HepG2 (cell line): ENCODE results near the gene TALDO1. TPM values are rescaled to one million over a fixed set of nuclear protein-coding genes. Genes with fewer than 3 reads are reported as not detected.

Experiments
- HIVEP1 ChIP-seq: sonication (generic); formaldehyde crosslinking; IDR thresholded peaks from 2 replicates; pipeline ENCODE4 v1.4.0; 2020; ENCODE audit warnings: mild to moderate bottlenecking, missing genetic modification reagents
- JUN ChIP-seq: sonication (generic); formaldehyde crosslinking; IDR thresholded peaks from 2 replicates; pipeline ENCODE4 v1.4.0; 2020; ENCODE audit warnings: mild to moderate bottlenecking, missing genetic modification reagents
- MTF1 ChIP-seq: sonication (generic); formaldehyde crosslinking; IDR thresholded peaks from 2 replicates; pipeline ENCODE4 v1.5.0; 2020; ENCODE audit warnings: missing genetic modification reagents
- TARDBP ChIP-seq: sonication (generic); formaldehyde crosslinking; IDR thresholded peaks from 2 replicates; pipeline ENCODE4 v1.8.0; 2022; ENCODE audit warnings: mild to moderate bottlenecking, missing genetic modification reagents
- ZBED4 ChIP-seq: sonication (generic); formaldehyde crosslinking; IDR thresholded peaks from 2 replicates; pipeline ENCODE4 v1.4.0; 2020; ENCODE audit warnings: missing genetic modification reagents, borderline replicate concordance
- ZFP41 ChIP-seq: sonication (generic); formaldehyde crosslinking; IDR thresholded peaks from 2 replicates; pipeline ENCODE4 v1.4.0; 2020; ENCODE audit warnings: mild to moderate bottlenecking, missing genetic modification reagents, borderline replicate concordance
- ZNF253 ChIP-seq: sonication (generic); formaldehyde crosslinking; IDR thresholded peaks from 2 replicates; pipeline ENCODE4 v1.8.0; 2022; ENCODE audit warnings: mild to moderate bottlenecking, missing genetic modification reagents, borderline replicate concordance
- ZNF468 ChIP-seq: sonication (generic); formaldehyde crosslinking; IDR thresholded peaks from 2 replicates; pipeline ENCODE4 v1.8.0; 2022; ENCODE audit warnings: mild to moderate bottlenecking, moderate library complexity, missing genetic modification reagents
- ZNF644 ChIP-seq: IDR thresholded peaks from 2 replicates; pipeline ENCODE4 v1.6.1; 2016; ENCODE audit warnings: low read depth
- ZNF749 ChIP-seq: sonication (generic); formaldehyde crosslinking; IDR thresholded peaks from 2 replicates; pipeline ENCODE4 v1.8.0; 2022; ENCODE audit warnings: mild to moderate bottlenecking, missing genetic modification reagents, moderate library complexity, borderline replicate concordance
- ZNF772 ChIP-seq: sonication (generic); formaldehyde crosslinking; IDR thresholded peaks from 2 replicates; pipeline ENCODE4 v1.5.0; 2020; ENCODE audit warnings: mild to moderate bottlenecking, missing genetic modification reagents
- ZNF841 ChIP-seq: sonication (generic); formaldehyde crosslinking; IDR thresholded peaks from 2 replicates; pipeline ENCODE4 v1.8.1; 2023; ENCODE audit warnings: missing genetic modification reagents, borderline replicate concordance
- ZSCAN31 ChIP-seq: sonication (generic); formaldehyde crosslinking; IDR thresholded peaks from 2 replicates; pipeline ENCODE4 v1.5.0; 2020; ENCODE audit warnings: low read depth, mild to moderate bottlenecking, missing genetic modification reagents
- polyA plus RNA-seq, 8 experiments: library from polyadenylated mRNA; depleted of rRNA in 3 of 8; stranded (reverse) in 7 of 8; unstranded in 1 of 8; fragments of >200 nt; fragmentation: Illumina TruSeq in 4 of 8; extraction: Trizol in 4 of 8; gene quantifications; 2 replicates each; pipeline versions ENCODE4 v1.2.1 to v1.2.3, GENCODE V29; 2011 to 2016; ENCODE audit warnings: low read depth in 4 of 8, missing spikeins in 1 of 8, mixed read lengths in 1 of 8; ENCODE audit not compliant: insufficient read depth in 1 of 8
- total RNA-seq, 5 experiments: library from RNA; depleted of rRNA; stranded (reverse); fragments of >200 nt; fragmentation: Illumina TruSeq; extraction: Trizol; gene quantifications; 2 replicates each; pipeline ENCODE4 v1.2.3, GENCODE V29; 2016; ENCODE audit warnings: low read depth in 1 of 5
- TF ChIP-seq, protein P1 (sequence below): sonication (generic); formaldehyde crosslinking; IDR thresholded peaks from 2 replicates; pipeline ENCODE4 v1.9.0; 2021; ENCODE audit warnings: missing genetic modification reagents, mild to moderate bottlenecking, borderline replicate concordance
- TF ChIP-seq, protein P2 (sequence below): sonication (generic); formaldehyde crosslinking; IDR thresholded peaks from 2 replicates; pipeline ENCODE4 v1.5.0; 2020; ENCODE audit warnings: missing genetic modification reagents
- TF ChIP-seq, protein P3 (sequence below): sonication (generic); formaldehyde crosslinking; conservative IDR thresholded peaks from 2 replicates; pipeline ENCODE4 v1.4.0; 2020; ENCODE audit warnings: missing genetic modification reagents
- TF ChIP-seq, protein P4 (sequence below): fragments of 450-650 bp; IDR thresholded peaks from 2 replicates; pipeline ENCODE4 v1.6.1; 2017; ENCODE audit warnings: mild to moderate bottlenecking
- TF ChIP-seq, protein P5 (sequence below): IDR thresholded peaks from 2 replicates; pipeline ENCODE4 v1.6.1; 2016; ENCODE audit warnings: low read depth, borderline replicate concordance

TALDO1 gene
- total and polyA plus RNA-seq, 2 of the 13 experiments (the other 11 are each of a cell fraction or from before 2014, with no cell fraction given) = 107 to 240 TPM

GRCh38 chr11:704781-705645 is 42.3 kb upstream of the TALDO1 start (continued):
- TF ChIP-seq ZBED4 (CRISPR knock-in tag) = peak; percentile 97
- TF ChIP-seq, protein P1, sequence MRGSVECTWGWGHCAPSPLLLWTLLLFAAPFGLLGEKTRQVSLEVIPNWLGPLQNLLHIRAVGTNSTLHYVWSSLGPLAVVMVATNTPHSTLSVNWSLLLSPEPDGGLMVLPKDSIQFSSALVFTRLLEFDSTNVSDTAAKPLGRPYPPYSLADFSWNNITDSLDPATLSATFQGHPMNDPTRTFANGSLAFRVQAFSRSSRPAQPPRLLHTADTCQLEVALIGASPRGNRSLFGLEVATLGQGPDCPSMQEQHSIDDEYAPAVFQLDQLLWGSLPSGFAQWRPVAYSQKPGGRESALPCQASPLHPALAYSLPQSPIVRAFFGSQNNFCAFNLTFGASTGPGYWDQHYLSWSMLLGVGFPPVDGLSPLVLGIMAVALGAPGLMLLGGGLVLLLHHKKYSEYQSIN (CRISPR knock-in tag) = no peak
- TF ChIP-seq ZFP41 (CRISPR knock-in tag) = no peak
- TF ChIP-seq, protein P2, sequence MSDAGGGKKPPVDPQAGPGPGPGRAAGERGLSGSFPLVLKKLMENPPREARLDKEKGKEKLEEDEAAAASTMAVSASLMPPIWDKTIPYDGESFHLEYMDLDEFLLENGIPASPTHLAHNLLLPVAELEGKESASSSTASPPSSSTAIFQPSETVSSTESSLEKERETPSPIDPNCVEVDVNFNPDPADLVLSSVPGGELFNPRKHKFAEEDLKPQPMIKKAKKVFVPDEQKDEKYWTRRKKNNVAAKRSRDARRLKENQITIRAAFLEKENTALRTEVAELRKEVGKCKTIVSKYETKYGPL = no peak
- 0 out of 2 replicates have a peak, but pooled peaks have one; percentile 19 for TF ChIP-seq ZNF253 (CRISPR knock-in tag)
- TF ChIP-seq, protein P3, sequence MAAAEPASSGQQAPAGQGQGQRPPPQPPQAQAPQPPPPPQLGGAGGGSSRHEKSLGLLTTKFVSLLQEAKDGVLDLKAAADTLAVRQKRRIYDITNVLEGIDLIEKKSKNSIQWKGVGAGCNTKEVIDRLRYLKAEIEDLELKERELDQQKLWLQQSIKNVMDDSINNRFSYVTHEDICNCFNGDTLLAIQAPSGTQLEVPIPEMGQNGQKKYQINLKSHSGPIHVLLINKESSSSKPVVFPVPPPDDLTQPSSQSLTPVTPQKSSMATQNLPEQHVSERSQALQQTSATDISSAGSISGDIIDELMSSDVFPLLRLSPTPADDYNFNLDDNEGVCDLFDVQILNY (CRISPR knock-in tag) = no peak
- peak; percentile 48; the same call in 1 of the 2 replicates for TF ChIP-seq ZNF749 (CRISPR knock-in tag)
- no peak for TF ChIP-seq MTF1 (CRISPR knock-in tag)
- TF ChIP-seq, protein P4, sequence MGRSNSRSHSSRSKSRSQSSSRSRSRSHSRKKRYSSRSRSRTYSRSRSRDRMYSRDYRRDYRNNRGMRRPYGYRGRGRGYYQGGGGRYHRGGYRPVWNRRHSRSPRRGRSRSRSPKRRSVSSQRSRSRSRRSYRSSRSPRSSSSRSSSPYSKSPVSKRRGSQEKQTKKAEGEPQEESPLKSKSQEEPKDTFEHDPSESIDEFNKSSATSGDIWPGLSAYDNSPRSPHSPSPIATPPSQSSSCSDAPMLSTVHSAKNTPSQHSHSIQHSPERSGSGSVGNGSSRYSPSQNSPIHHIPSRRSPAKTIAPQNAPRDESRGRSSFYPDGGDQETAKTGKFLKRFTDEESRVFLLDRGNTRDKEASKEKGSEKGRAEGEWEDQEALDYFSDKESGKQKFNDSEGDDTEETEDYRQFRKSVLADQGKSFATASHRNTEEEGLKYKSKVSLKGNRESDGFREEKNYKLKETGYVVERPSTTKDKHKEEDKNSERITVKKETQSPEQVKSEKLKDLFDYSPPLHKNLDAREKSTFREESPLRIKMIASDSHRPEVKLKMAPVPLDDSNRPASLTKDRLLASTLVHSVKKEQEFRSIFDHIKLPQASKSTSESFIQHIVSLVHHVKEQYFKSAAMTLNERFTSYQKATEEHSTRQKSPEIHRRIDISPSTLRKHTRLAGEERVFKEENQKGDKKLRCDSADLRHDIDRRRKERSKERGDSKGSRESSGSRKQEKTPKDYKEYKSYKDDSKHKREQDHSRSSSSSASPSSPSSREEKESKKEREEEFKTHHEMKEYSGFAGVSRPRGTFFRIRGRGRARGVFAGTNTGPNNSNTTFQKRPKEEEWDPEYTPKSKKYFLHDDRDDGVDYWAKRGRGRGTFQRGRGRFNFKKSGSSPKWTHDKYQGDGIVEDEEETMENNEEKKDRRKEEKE = no peak
- peak; percentile 77 for TF ChIP-seq HIVEP1 (CRISPR knock-in tag)
- TF ChIP-seq, protein P5, sequence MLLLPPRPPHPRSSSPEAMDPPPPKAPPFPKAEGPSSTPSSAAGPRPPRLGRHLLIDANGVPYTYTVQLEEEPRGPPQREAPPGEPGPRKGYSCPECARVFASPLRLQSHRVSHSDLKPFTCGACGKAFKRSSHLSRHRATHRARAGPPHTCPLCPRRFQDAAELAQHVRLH (CRISPR knock-in tag) = peak; percentile 75; the same call in 1 of the 2 replicates
- TF ChIP-seq ZNF468 (CRISPR knock-in tag) = no peak
- 0 out of 2 replicates have a peak, but pooled peaks have one; percentile 32 for TF ChIP-seq ZNF644
- peak; percentile 64; the same call in 1 of the 2 replicates for TF ChIP-seq ZSCAN31
- TF ChIP-seq JUN (CRISPR knock-in tag) = peak; percentile 56; the same call in 1 of the 2 replicates
- no peak for TF ChIP-seq ZNF772 (CRISPR knock-in tag)
- TF ChIP-seq ZNF841 = no peak
- TF ChIP-seq TARDBP (CRISPR knock-in tag) = peak; percentile 75; the same call in 1 of the 2 replicates
